Glutamatergic neuron (in vitro differentiated cells): ENCODE results near the gene MBOAT1. TPM values are rescaled to one million over a fixed set of nuclear protein-coding genes. Genes with fewer than 3 reads are reported as not detected.

Experiments
- DNase-seq: peaks from one replicate; pipeline ENCODE4 v3.0.0; 2022
- H3K27ac Mint-ChIP-seq: one replicate; pipeline ENCODE4 v1.8.0; 2020; ENCODE audit warnings: mild to moderate bottlenecking, mixed read lengths, inconsistent platforms; ENCODE audit not compliant: unreplicated experiment
- H3K27me3 Mint-ChIP-seq: one replicate; pipeline ENCODE4 v1.8.0; 2020; ENCODE audit warnings: mild to moderate bottlenecking, moderate library complexity, mixed read lengths, inconsistent platforms; ENCODE audit not compliant: unreplicated experiment
- H3K36me3 Mint-ChIP-seq: one replicate; pipeline ENCODE4 v1.8.0; 2020; ENCODE audit warnings: mild to moderate bottlenecking, mixed read lengths, inconsistent platforms; ENCODE audit not compliant: unreplicated experiment
- H3K4me1 Mint-ChIP-seq: one replicate; pipeline ENCODE4 v1.8.0; 2020; ENCODE audit warnings: mild to moderate bottlenecking, low read depth, mixed read lengths, inconsistent platforms; ENCODE audit not compliant: unreplicated experiment
- H3K4me3 Mint-ChIP-seq: one replicate; pipeline ENCODE4 v1.8.0; 2020; ENCODE audit warnings: mild to moderate bottlenecking, mixed read lengths, inconsistent platforms; ENCODE audit not compliant: unreplicated experiment
- H3K9me3 Mint-ChIP-seq: one replicate; pipeline ENCODE4 v1.8.0; 2020; ENCODE audit warnings: mild to moderate bottlenecking, moderate library complexity, mixed read lengths, inconsistent platforms; ENCODE audit not compliant: unreplicated experiment
- CTCF ChIP-seq: fragments of 200-600 bp; sonication (generic); IDR thresholded peaks from one replicate; pipeline ENCODE4 v1.5.0; 2021; ENCODE audit not compliant: partially characterized antibody, unreplicated experiment
- total RNA-seq: library from RNA; stranded (reverse); fragmentation: NEBNext Ultra II Directional; extraction: Animal tissue kit (Norgen Biotek cat#: 25700); gene quantifications from one replicate; pipeline ENCODE4 v1.2.1, GENCODE V29; 2021; ENCODE audit not compliant: unreplicated experiment

The MBOAT1 gene
- total RNA-seq, 1 donor from 2014 or later: not detected

GRCh38 chr6:20200761-20201630 is 11.3 kb downstream of the MBOAT1 start:
- Mint-ChIP-seq H3K27me3 (no peaks in the 10 kb centered on the region), H3K27ac (no peak overlapping the region), H3K9me3 (no peaks in the 10 kb centered on the region), H3K4me1 (no peaks in the 10 kb centered on the region), H3K36me3 (no peaks in the 10 kb centered on the region), H3K4me3 (no peak overlapping the region)
- no peak for TF ChIP-seq CTCF
- DNase-seq: no peak

GRCh38 chr6:20198775-20199174 is 13.5 kb downstream of the MBOAT1 start:
- Mint-ChIP-seq H3K36me3 (no peaks in the 10 kb centered on the region), H3K4me3 (no peak overlapping the region), H3K9me3 (no peaks in the 10 kb centered on the region), H3K4me1 (no peaks in the 10 kb centered on the region), H3K27me3 (no peaks in the 10 kb centered on the region), H3K27ac (no peak overlapping the region)
- no peak for TF ChIP-seq CTCF
- no peak for DNase-seq

- H3K4me1 Mint-ChIP-seq: no peaks in the 10 kb centered on the region
- H3K27ac Mint-ChIP-seq: no peak overlapping the region
- H3K9me3 Mint-ChIP-seq: no peaks in the 10 kb centered on the region
- DNase-seq: no peak
- H3K4me3 Mint-ChIP-seq: no peak overlapping the region
- no peak for TF ChIP-seq CTCF
- no peaks in the 10 kb centered on the region for H3K36me3 Mint-ChIP-seq
- no peaks in the 10 kb centered on the region for H3K27me3 Mint-ChIP-seq
These were observed 14.0 kb downstream of the MBOAT1 start for GRCh38 chr6:20198156-20198774.

- Mint-ChIP-seq H3K9me3 (no peaks in the 10 kb centered on the region), H3K4me1 (no peaks in the 10 kb centered on the region), H3K4me3 (no peak overlapping the region), H3K36me3 (no peaks in the 10 kb centered on the region), H3K27ac (no peak overlapping the region), H3K27me3 (peaks cover under 1% of the 10 kb centered on the region)
- no peak for TF ChIP-seq CTCF
- DNase-seq: no peak
These were observed 15.0 kb downstream of the MBOAT1 start for GRCh38 chr6:20197251-20197650.

GRCh38 chr6:20192625-20193024 is 19.6 kb downstream of the MBOAT1 start:
- Mint-ChIP-seq H3K9me3 (no peaks in the 10 kb centered on the region), H3K27ac (no peak overlapping the region), H3K36me3 (no peaks in the 10 kb centered on the region), H3K4me3 (no peak overlapping the region), H3K27me3 (peaks cover 3% of the 10 kb centered on the region), H3K4me1 (no peaks in the 10 kb centered on the region)
- no peak for DNase-seq
- TF ChIP-seq CTCF: no peak
